ENCODE data around the gene MSL1.

DNA sequence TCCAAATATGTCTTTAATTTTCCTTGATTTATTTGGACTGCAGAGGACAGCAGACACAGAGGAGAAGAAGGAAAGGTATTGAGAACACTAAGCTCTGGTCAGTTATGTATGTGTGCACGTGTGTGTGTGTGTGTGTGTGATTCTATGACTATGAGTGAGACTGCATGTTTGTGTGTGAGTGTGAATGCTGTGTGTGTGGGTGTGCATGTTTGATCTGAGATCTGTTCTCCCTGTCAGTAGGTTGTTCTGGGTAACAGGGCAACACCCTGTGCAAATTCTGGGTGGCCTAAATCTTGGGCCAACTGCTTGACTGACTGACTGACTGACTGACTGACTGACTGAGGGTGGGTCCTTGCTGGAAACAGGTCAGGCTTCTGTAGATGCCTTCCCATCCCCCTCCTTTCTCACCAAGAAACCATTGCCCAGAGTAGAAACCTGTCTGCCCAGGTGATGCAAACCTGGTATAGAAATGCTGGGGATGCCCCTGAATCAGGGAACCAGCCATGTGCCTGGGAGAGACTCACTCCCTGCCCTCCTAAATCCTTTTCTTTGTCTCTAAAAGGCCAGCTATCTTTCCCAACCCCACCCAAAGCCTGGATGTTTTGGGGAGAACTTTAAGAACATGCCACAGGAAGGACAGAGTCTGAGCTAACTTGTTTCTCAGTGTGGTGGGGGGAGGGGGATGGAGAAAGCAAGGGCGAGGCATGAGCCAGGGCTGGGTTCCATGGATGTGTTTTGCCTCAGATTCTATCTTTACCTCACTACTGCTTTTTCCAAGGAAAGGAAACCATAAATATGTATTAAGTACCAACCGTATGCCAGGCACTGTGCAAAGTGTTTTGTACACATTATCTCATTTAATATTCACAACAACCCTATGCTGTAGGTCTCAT lies 16.9 kb upstream of the MSL1 start:
- no peak for TF ChIP-seq MAZ (IDR thresholded peaks at IDR 0.05; ENCODE audit: borderline replicate concordance, low read depth, low read length)
- TF ChIP-seq, protein P1, sequence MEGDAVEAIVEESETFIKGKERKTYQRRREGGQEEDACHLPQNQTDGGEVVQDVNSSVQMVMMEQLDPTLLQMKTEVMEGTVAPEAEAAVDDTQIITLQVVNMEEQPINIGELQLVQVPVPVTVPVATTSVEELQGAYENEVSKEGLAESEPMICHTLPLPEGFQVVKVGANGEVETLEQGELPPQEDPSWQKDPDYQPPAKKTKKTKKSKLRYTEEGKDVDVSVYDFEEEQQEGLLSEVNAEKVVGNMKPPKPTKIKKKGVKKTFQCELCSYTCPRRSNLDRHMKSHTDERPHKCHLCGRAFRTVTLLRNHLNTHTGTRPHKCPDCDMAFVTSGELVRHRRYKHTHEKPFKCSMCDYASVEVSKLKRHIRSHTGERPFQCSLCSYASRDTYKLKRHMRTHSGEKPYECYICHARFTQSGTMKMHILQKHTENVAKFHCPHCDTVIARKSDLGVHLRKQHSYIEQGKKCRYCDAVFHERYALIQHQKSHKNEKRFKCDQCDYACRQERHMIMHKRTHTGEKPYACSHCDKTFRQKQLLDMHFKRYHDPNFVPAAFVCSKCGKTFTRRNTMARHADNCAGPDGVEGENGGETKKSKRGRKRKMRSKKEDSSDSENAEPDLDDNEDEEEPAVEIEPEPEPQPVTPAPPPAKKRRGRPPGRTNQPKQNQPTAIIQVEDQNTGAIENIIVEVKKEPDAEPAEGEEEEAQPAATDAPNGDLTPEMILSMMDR (conservative IDR thresholded peaks at IDR 0.05; ENCODE audit: low read depth, low read length), result no peak
- TF ChIP-seq CEBPB (IDR thresholded peaks at IDR 0.05; ENCODE audit: low read depth, low read length), result no peak
- no peak for TF ChIP-seq RAD21 (IDR thresholded peaks at IDR 0.05; ENCODE audit: low read length)
- TF ChIP-seq POLR2A (IDR thresholded peaks at IDR 0.05; ENCODE audit: low read depth, low read length), result no peak
- TF ChIP-seq, protein P2, sequence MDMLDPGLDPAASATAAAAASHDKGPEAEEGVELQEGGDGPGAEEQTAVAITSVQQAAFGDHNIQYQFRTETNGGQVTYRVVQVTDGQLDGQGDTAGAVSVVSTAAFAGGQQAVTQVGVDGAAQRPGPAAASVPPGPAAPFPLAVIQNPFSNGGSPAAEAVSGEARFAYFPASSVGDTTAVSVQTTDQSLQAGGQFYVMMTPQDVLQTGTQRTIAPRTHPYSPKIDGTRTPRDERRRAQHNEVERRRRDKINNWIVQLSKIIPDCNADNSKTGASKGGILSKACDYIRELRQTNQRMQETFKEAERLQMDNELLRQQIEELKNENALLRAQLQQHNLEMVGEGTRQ (IDR thresholded peaks at IDR 0.05; ENCODE audit: low read depth, low read length), result no peak
- no peak for TF ChIP-seq RCOR1 (IDR thresholded peaks at IDR 0.05; ENCODE audit: insufficient replicate concordance, low read length)
- TF ChIP-seq RFX5 (IDR thresholded peaks at IDR 0.05; ENCODE audit: low read depth, low read length), result no peak
- no peak for TF ChIP-seq SMC3 (IDR thresholded peaks at IDR 0.05; ENCODE audit: low read depth, low read length)
- TF ChIP-seq FOS (IDR thresholded peaks at IDR 0.05; ENCODE audit: low read depth, low read length), result no peak
